Astrocyte (in vitro differentiated cells and primary cell): Measurements from ENCODE around the gene ATP6V0D1.

Experiments used
- EZH2 ChIP-seq: IDR thresholded peaks from 2 replicates; pipeline ENCODE4 v1.6.1; 2012; ENCODE audit warnings: mild to moderate bottlenecking, low read length, inconsistent platforms; ENCODE audit not compliant: insufficient read depth
- TF ChIP-seq, protein P1 (sequence below): IDR thresholded peaks from 2 replicates; pipeline ENCODE4 v1.5.1; 2011; ENCODE audit warnings: low read depth, mild to moderate bottlenecking, inconsistent platforms, low read length, moderate library complexity; ENCODE audit not compliant: insufficient read depth

DNA sequence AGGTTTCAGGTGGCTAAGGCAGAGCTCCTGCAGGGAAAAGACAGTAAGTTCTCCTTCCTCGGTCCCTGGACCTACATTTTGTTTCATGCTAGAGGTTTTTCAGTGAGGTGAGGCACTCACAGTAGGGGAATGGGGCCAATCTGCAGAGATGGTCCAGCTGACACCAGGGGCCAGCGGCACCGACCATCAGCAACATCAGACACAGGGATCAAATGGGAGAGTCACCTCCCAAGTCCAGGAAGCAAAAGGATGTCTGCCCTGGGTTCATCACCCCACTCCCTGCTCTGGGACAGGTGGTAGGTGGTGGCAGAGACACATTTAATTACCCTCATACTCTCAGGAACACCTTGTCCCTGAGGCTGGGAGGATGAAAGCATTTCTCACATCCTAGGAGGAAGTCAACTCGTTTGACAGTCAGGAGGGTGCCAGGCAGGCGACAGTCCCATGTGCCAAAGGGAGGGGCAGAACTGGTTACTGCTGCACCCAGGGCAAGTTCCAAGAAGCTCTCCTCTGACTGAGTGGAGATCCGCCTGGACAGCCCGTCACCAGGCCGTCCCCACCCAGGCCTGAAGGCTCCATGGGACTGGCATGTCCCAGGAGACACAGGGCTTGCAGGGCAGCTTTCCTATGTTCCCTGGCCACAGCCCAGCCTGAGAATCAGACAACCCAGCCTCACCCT lies 19.2 kb downstream of the ATP6V0D1 start:
- no peak for TF ChIP-seq EZH2
- TF ChIP-seq, protein P1, sequence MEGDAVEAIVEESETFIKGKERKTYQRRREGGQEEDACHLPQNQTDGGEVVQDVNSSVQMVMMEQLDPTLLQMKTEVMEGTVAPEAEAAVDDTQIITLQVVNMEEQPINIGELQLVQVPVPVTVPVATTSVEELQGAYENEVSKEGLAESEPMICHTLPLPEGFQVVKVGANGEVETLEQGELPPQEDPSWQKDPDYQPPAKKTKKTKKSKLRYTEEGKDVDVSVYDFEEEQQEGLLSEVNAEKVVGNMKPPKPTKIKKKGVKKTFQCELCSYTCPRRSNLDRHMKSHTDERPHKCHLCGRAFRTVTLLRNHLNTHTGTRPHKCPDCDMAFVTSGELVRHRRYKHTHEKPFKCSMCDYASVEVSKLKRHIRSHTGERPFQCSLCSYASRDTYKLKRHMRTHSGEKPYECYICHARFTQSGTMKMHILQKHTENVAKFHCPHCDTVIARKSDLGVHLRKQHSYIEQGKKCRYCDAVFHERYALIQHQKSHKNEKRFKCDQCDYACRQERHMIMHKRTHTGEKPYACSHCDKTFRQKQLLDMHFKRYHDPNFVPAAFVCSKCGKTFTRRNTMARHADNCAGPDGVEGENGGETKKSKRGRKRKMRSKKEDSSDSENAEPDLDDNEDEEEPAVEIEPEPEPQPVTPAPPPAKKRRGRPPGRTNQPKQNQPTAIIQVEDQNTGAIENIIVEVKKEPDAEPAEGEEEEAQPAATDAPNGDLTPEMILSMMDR, result no peak
